Fibroblast of lung (primary cell): ENCODE measurements around the gene DTX1.

Experiments
- EZH2 ChIP-seq: IDR thresholded peaks from 2 replicates; pipeline ENCODE4 v1.5.1; 2012; ENCODE audit warnings: low read length, control low read depth, mild to moderate bottlenecking; ENCODE audit errors: missing control alignments
- TF ChIP-seq, protein P1 (sequence below), 2 donors: IDR thresholded peaks in 1 of 2; conservative IDR thresholded peaks in 1 of 2; 1 replicate in 1 of 2; 2 replicates in 1 of 2; pipeline ENCODE4 v1.5.1; 2011 to 2012; ENCODE audit warnings: low read length in 2 of 2, control low read depth in 1 of 2, inconsistent platforms in 1 of 2, low read depth in 1 of 2, mild to moderate bottlenecking in 1 of 2

GRCh38 chr12:113075137-113075683 lies 18.7 kb downstream of the DTX1 start:
- TF ChIP-seq, protein P1, sequence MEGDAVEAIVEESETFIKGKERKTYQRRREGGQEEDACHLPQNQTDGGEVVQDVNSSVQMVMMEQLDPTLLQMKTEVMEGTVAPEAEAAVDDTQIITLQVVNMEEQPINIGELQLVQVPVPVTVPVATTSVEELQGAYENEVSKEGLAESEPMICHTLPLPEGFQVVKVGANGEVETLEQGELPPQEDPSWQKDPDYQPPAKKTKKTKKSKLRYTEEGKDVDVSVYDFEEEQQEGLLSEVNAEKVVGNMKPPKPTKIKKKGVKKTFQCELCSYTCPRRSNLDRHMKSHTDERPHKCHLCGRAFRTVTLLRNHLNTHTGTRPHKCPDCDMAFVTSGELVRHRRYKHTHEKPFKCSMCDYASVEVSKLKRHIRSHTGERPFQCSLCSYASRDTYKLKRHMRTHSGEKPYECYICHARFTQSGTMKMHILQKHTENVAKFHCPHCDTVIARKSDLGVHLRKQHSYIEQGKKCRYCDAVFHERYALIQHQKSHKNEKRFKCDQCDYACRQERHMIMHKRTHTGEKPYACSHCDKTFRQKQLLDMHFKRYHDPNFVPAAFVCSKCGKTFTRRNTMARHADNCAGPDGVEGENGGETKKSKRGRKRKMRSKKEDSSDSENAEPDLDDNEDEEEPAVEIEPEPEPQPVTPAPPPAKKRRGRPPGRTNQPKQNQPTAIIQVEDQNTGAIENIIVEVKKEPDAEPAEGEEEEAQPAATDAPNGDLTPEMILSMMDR (conservative IDR thresholded peaks at IDR 0.05 in 1 of 2, IDR thresholded peaks at IDR 0.05 in 1 of 2; ENCODE audit: low read depth in 1 of 2, low read length in 2 of 2): no peak
- TF ChIP-seq EZH2: no peak
